Panc1 (cell line): ENCODE measurements around the gene NCOA6.

Experiments used
- CTCF ChIP-seq: fragments of 450-650 bp; IDR thresholded peaks from 2 replicates; pipeline ENCODE4 v1.5.1; 2017; ENCODE audit warnings: mild to moderate bottlenecking
- POLR2AphosphoS5 ChIP-seq: IDR thresholded peaks from 2 replicates; pipeline ENCODE4 v1.6.1; 2012; ENCODE audit warnings: mild to moderate bottlenecking, low read depth, low read length, moderate library complexity
- REST ChIP-seq, 2 experiments: IDR thresholded peaks; 2 replicates each; pipeline ENCODE4 v1.6.1; 2011 to 2012; ENCODE audit warnings: low read depth in 2 of 2, control low read depth in 1 of 2, low read length in 1 of 2, mild to moderate bottlenecking in 1 of 2, moderate library complexity in 1 of 2; ENCODE audit not compliant: insufficient read depth in 1 of 2

- peak; percentile 92 for TF ChIP-seq CTCF
- no peak for TF ChIP-seq REST (IDR thresholded peaks at IDR 0.05; ENCODE audit: insufficient read depth in 1 of 2, low read depth in 2 of 2, low read length in 1 of 2)
- TF ChIP-seq POLR2AphosphoS5 = no peak
Measured at GRCh38 chr20:34874094-34874654, 48.7 kb upstream of the NCOA6 start.
